Stomach (tissue), 4 donors: ENCODE results near the gene GRM4.

Experiments used
- POLR2A ChIP-seq, 4 donors: fragments of 450-650 bp; IDR thresholded peaks; one replicate each; pipeline ENCODE4 v1.6.1; 2016; ENCODE audit warnings: antibody characterized with exemption in 4 of 4, control low read depth in 2 of 4, mild to moderate bottlenecking in 1 of 4, moderate library complexity in 1 of 4
- POLR2AphosphoS5 ChIP-seq, 3 donors: sonication (generic); formaldehyde crosslinking; IDR thresholded peaks; one replicate each; pipeline ENCODE4 v1.6.1; 2016; ENCODE audit warnings: antibody characterized with exemption in 3 of 3
- TF ChIP-seq, protein P1 (sequence below), 7 experiments: fragments of 450-650 bp in 4 of 7; fragments of 200-600 bp in 3 of 7; sonication (generic) in 3 of 7; IDR thresholded peaks; one replicate each; pipeline ENCODE4 v1.5.1; 2016 to 2019; ENCODE audit warnings: antibody characterized with exemption in 7 of 7, control low read depth in 2 of 7, mild to moderate bottlenecking in 1 of 7

DNA sequence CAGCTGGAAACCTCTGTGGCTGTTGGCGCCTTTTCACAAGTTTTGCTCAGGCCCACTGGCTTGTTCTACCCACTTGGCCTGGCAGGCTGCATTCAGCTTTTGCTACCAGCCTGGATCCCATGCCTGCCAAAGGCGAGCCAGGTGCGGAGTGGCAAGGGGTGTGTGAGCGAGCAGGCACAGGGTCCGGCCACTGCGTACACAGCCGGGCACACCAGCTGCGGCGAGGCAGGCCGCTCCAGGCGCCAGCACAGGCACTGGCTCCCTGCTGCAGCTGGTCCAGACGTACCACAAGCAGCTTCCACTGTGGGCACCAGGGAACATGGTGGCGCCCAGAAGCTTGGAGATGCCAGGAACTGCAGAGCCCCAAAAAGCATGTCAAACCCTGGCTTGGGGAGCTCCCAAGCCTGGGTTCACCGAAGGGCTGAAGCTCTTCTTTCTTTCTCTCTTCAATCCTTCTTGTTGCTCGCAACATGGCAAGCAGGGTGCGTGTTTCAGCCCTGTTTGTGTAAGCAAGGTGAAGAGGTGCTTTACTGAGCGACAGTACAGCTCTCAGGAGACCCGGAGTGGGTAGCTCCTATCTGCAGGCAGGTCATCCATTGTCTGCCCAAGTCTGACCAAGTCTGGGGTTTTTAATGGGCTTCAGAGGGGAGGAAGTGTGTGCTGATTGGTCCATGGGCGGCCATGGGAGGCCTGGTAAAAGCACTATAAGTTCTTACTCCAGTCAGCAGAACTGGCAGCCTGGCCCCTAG lies 32.6 kb upstream of the GRM4 start:
- TF ChIP-seq, protein P1, sequence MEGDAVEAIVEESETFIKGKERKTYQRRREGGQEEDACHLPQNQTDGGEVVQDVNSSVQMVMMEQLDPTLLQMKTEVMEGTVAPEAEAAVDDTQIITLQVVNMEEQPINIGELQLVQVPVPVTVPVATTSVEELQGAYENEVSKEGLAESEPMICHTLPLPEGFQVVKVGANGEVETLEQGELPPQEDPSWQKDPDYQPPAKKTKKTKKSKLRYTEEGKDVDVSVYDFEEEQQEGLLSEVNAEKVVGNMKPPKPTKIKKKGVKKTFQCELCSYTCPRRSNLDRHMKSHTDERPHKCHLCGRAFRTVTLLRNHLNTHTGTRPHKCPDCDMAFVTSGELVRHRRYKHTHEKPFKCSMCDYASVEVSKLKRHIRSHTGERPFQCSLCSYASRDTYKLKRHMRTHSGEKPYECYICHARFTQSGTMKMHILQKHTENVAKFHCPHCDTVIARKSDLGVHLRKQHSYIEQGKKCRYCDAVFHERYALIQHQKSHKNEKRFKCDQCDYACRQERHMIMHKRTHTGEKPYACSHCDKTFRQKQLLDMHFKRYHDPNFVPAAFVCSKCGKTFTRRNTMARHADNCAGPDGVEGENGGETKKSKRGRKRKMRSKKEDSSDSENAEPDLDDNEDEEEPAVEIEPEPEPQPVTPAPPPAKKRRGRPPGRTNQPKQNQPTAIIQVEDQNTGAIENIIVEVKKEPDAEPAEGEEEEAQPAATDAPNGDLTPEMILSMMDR (IDR thresholded peaks at IDR 0.05) = no peak
- TF ChIP-seq POLR2A (IDR thresholded peaks at IDR 0.05) = no peak
- no peak for TF ChIP-seq POLR2AphosphoS5 (IDR thresholded peaks at IDR 0.05)
